Vagina (tissue), 2 donors: ENCODE results near the gene FAM83C. TPM values are rescaled to one million over a fixed set of nuclear protein-coding genes. Genes with fewer than 3 reads are reported as not detected.
A peak's percentile ranks its signal among the peaks of the same experiment; 100 is the strongest.

ENCODE experiments used
- DNase-seq, 2 donors: peaks; one replicate each; pipeline ENCODE4 v3.0.0-alpha.2; 2017; ENCODE audit errors: extremely low spot score in 2 of 2
- H3K27ac ChIP-seq: fragments of 200-600 bp; sonication (generic); one replicate; pipeline ENCODE4 v1.5.1; 2019
- H3K27me3 ChIP-seq: fragments of 200-600 bp; sonication (generic); one replicate; pipeline ENCODE4 v1.5.1; 2019
- H3K36me3 ChIP-seq, 2 donors: fragments of 200-600 bp; sonication (generic); one replicate each; pipeline ENCODE4 v1.5.1; 2017 to 2019
- H3K4me1 ChIP-seq: fragments of 200-600 bp; sonication (generic); one replicate; pipeline ENCODE4 v1.5.1; 2019
- H3K4me3 ChIP-seq, 2 donors: fragments of 200-600 bp; sonication (generic); 1 replicate in 1 of 2; 2 replicates in 1 of 2; pipeline ENCODE4 v1.5.1; 2016 to 2019
- H3K9me3 ChIP-seq: fragments of 200-600 bp; sonication (generic); one replicate; pipeline ENCODE4 v1.5.1; 2019
- POLR2A ChIP-seq, 2 donors: fragments of 450-650 bp; IDR thresholded peaks; one replicate each; pipeline ENCODE4 v1.6.1; 2017; ENCODE audit warnings: antibody characterized with exemption in 2 of 2, mild to moderate bottlenecking in 2 of 2, moderate library complexity in 2 of 2
- POLR2AphosphoS5 ChIP-seq, 2 donors: sonication (generic); formaldehyde crosslinking; IDR thresholded peaks; one replicate each; pipeline ENCODE4 v1.9.0; 2017; ENCODE audit warnings: antibody characterized with exemption in 2 of 2, mild to moderate bottlenecking in 2 of 2, low read depth in 1 of 2; ENCODE audit not compliant: insufficient read depth in 1 of 2
- intact Hi-C: fragments of 100-400 bp; cut with DNase I; formaldehyde crosslinking; loops from one replicate; pipeline ENCODE4 v1.15.1; 2023
- total RNA-seq: library from RNA; depleted of rRNA; stranded (reverse); fragments of >200 nt; gene quantifications from one replicate; pipeline ENCODE4 v1.2.3, GENCODE V29; 2016
- TF ChIP-seq, protein P1 (sequence below), 3 experiments: fragments of 450-650 bp in 2 of 3; fragments of 200-600 bp in 1 of 3; sonication (generic) in 1 of 3; IDR thresholded peaks; one replicate each; pipeline ENCODE4 v1.5.1; 2017 to 2019; ENCODE audit warnings: antibody characterized with exemption in 3 of 3, mild to moderate bottlenecking in 2 of 3, moderate library complexity in 2 of 3

The FAM83C gene
- total RNA-seq, 1 donor from 2014 or later, result 16.9 TPM

DNA sequence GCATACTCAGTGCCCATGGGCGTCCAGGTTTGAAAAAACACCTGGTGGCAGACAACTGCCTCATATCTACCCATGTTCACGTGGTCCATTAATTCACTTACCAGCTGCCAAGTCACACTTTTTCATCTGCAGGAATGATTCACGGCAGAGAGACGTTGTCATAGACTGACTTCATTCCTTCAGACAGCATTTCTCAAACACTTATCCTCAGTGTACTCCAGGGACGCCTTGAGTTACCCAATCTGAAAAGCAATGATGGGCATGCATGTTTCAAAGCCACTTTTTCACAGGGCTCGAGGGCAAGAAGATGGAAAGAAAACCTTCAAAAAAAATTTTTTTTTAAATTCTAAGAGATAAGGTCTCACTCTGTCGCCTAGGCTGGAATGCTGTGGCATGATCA lies 20.3 kb downstream of the FAM83C start:
- peaks cover 0 to 35% of the 10 kb centered on the region in 2 donors for H3K36me3 ChIP-seq

DNA sequence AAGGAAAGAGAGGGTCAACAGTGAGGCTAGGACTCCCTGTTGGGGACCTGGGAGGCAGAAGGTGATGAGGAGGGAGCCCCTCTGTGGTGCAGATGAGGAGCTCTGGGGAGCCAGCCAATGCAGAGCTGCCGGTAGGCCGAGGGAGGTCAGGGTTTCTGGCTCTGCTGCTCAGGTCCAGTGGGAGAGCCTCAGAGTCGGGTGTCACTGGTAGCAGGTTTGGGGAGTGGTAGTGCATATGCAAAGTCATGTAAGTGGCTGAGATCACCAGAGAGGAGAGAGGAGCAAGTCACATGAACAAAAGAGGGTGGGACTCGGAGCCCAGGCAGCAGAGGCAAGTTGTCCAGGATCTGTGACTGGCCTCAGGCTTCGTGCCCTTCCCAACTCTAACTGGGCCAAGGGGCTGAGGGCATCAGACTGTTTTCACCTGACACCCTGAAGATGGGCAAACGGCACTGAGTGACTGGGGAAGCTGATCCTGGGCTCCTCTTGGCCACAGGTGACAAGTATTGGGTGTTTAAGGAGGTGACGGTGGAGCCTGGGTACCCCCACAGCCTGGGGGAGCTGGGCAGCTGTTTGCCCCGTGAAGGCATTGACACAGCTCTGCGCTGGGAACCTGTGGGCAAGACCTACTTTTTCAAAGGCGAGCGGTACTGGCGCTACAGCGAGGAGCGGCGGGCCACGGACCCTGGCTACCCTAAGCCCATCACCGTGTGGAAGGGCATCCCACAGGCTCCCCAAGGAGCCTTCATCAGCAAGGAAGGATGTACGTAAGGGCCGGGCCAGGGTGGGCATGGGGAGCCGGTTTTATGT lies 20.9 kb downstream of the FAM83C start:
- DNase-seq, result no peak
- Histone ChIP-seq H3K4me3 (no peak overlapping the region), H3K4me1 (peaks cover 13% of the 10 kb centered on the region), H3K36me3 (peaks cover 0 to 36% of the 10 kb centered on the region in 2 donors), H3K9me3 (no peaks in the 10 kb centered on the region), H3K27ac (no peak overlapping the region), H3K27me3 (no peaks in the 10 kb centered on the region)
- intact Hi-C loops, result no loop called here
- TF ChIP-seq, protein P1, sequence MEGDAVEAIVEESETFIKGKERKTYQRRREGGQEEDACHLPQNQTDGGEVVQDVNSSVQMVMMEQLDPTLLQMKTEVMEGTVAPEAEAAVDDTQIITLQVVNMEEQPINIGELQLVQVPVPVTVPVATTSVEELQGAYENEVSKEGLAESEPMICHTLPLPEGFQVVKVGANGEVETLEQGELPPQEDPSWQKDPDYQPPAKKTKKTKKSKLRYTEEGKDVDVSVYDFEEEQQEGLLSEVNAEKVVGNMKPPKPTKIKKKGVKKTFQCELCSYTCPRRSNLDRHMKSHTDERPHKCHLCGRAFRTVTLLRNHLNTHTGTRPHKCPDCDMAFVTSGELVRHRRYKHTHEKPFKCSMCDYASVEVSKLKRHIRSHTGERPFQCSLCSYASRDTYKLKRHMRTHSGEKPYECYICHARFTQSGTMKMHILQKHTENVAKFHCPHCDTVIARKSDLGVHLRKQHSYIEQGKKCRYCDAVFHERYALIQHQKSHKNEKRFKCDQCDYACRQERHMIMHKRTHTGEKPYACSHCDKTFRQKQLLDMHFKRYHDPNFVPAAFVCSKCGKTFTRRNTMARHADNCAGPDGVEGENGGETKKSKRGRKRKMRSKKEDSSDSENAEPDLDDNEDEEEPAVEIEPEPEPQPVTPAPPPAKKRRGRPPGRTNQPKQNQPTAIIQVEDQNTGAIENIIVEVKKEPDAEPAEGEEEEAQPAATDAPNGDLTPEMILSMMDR (IDR thresholded peaks at IDR 0.05), result no peak
- no peak for TF ChIP-seq POLR2A (IDR thresholded peaks at IDR 0.05)
- TF ChIP-seq POLR2AphosphoS5 (IDR thresholded peaks at IDR 0.05; ENCODE audit: insufficient read depth in 1 of 2, low read depth in 1 of 2), result no peak

More for the DNA sequence above, 20.3 kb downstream of the FAM83C start:
- Histone ChIP-seq H3K4me1 (peaks cover 19% of the 10 kb centered on the region), H3K27me3 (no peaks in the 10 kb centered on the region), H3K9me3 (no peaks in the 10 kb centered on the region), H3K4me3 (no peak overlapping the region), H3K27ac (no peak overlapping the region)
- intact Hi-C loops, result no loop called here
- DNase-seq, result no peak
- no peak for TF ChIP-seq POLR2A (IDR thresholded peaks at IDR 0.05)
- TF ChIP-seq, protein P1 (IDR thresholded peaks at IDR 0.05), result no peak
- no peak for TF ChIP-seq POLR2AphosphoS5 (IDR thresholded peaks at IDR 0.05; ENCODE audit: insufficient read depth in 1 of 2, low read depth in 1 of 2)

DNA sequence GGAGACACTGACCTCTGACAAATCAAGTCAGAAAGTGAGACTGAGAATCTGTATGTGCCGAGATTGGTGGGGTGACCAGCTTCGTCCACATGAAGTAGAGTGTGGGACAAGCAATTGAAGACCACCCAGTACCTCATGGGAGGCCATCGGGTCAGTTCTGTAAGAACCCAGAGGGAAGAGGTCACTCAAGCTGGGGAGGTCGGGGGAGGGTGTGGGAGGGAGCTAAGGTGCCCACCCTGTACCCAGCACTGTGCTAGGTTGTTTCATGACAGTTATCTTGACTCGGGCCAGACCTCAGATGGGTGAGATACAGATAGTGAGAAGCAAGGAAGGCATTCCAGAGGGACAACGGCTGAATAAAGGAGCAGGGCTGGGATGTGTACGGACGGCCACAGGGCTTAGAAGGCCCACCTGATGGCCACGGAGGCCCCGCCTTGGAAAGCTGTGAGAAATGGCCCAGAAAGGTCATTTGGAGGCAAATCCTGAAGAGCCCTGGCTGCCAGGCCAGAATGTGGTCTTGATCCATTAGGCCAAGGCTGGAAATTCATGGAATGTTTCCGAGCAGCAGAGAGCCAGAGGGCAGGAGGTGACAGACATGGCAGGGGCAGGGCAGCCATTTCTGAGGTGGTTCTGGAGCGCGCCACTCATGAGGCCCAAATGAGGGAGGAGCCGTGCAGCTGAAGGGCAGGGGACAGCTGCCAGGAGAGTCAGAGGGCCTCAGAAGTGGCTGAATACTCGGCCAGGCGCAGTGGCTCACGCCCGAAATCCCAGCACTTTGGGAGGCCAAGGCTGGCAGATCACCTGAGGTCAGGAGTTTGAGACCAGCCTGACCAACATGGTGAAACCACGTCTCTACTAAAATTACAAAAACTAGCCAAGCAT lies 22.0 kb downstream of the FAM83C start:
- H3K4me1 ChIP-seq, result peaks cover 3% of the 10 kb centered on the region
- no peak for DNase-seq
- H3K27ac ChIP-seq, result no peak overlapping the region
- no peaks in the 10 kb centered on the region for H3K9me3 ChIP-seq
- no peak overlapping the region for H3K4me3 ChIP-seq
- no peak for TF ChIP-seq POLR2A (IDR thresholded peaks at IDR 0.05)
- TF ChIP-seq POLR2AphosphoS5 (IDR thresholded peaks at IDR 0.05; ENCODE audit: insufficient read depth in 1 of 2, low read depth in 1 of 2), result no peak
- TF ChIP-seq, protein P1 (IDR thresholded peaks at IDR 0.05), result no peak
- no peaks in the 10 kb centered on the region for H3K27me3 ChIP-seq
- peaks cover 0 to 36% of the 10 kb centered on the region in 2 donors for H3K36me3 ChIP-seq
- intact Hi-C loops, result no loop called here

DNA sequence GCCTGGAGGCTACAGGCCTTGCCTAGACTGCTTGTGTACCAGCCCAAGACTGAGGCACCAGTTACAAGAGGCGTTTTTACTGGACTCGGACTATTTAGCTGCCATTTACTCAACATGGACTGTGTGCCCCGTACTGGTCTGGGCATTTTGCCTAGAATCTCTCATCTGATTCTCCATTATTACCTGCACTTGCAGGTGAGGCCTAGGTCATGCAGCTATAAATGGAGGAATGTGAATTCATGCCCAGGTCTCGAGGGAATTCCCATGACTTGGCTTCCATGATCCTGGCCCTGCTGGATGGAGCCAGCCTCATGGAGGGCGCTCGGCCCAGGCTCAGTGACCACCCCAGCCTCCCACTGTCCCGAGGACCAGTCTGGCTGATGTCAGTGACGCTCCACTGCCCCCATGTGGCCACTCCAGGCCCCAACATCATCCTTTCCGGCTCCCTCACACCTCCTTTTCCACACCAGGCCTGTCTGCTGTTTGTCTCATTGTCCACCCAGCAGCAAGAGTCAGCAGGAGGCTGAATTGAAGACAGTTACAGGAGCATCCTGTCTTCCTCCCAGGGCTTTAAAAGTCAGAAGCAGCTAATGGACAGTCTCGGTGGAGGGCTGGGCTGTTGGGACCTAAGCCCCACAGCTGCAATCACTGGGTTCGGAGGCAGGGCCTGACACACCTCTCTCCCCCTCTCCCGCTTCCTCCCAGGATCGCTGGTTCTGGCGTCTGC lies 23.0 kb downstream of the FAM83C start:
- Histone ChIP-seq H3K27ac (no peak overlapping the region), H3K36me3 (peaks cover 0 to 36% of the 10 kb centered on the region in 2 donors), H3K27me3 (no peaks in the 10 kb centered on the region), H3K4me3 (no peak overlapping the region), H3K9me3 (no peaks in the 10 kb centered on the region), H3K4me1 (no peaks in the 10 kb centered on the region)
- intact Hi-C loops, result loop anchor here (5.0 kb wide), 1 partner anchor 122 kb away; the partner anchor contains the start of gene EDEM2
- no peak for DNase-seq
- TF ChIP-seq POLR2A (IDR thresholded peaks at IDR 0.05), result no peak
- TF ChIP-seq, protein P1 (IDR thresholded peaks at IDR 0.05), result peak; percentile 7 to 64 (median 37)
